Stimulated activated CD4-positive, alpha-beta T cell treated with anti-CD3 and anti-CD28 coated beads, Interleukin-15, amount 100 ng/mL, for 48 hours (primary cell): ENCODE data around the gene IL1RL2.

ENCODE experiments used
- DNase-seq, 2 donors: peaks; one replicate each; pipeline ENCODE4 v3.0.0-alpha.2; 2020; ENCODE audit warnings: low read depth in 2 of 2

Gene IL1RL2

GRCh38 chr2:102266204-102266603 lies 79.4 kb downstream of the IL1RL2 start:
- DNase-seq = no peak

GRCh38 chr2:102267774-102268173 lies 81.0 kb downstream of the IL1RL2 start:
- DNase-seq = no peak

- DNase-seq = no peak
Observed at GRCh38 chr2:102268510-102269199, 81.8 kb downstream of the IL1RL2 start.

- no peak for DNase-seq
Observed at GRCh38 chr2:102269200-102269524, 82.3 kb downstream of the IL1RL2 start.

GRCh38 chr2:102271844-102272243 lies 85.0 kb downstream of the IL1RL2 start:
- DNase-seq = no peak

- no peak for DNase-seq
Observed at GRCh38 chr2:102273619-102274211, 86.9 kb downstream of the IL1RL2 start.

- no peak for DNase-seq
Observed at GRCh38 chr2:102276549-102277201, 89.9 kb downstream of the IL1RL2 start.

GRCh38 chr2:102277202-102277700 lies 90.4 kb downstream of the IL1RL2 start:
- DNase-seq = no peak

- DNase-seq = no peak
Observed at GRCh38 chr2:102278720-102279390, 92.0 kb downstream of the IL1RL2 start.

- DNase-seq = no peak
Observed at GRCh38 chr2:102279391-102279735, 92.5 kb downstream of the IL1RL2 start.

GRCh38 chr2:102282678-102283091 lies 95.9 kb downstream of the IL1RL2 start:
- DNase-seq = no peak

- no peak for DNase-seq
Observed at GRCh38 chr2:102283996-102284395, 97.2 kb downstream of the IL1RL2 start.

GRCh38 chr2:102284611-102285010 lies 97.8 kb downstream of the IL1RL2 start:
- DNase-seq = no peak

- no peak for DNase-seq
Observed at GRCh38 chr2:102285368-102285767, 98.5 kb downstream of the IL1RL2 start.

GRCh38 chr2:102286041-102286440 lies 99.2 kb downstream of the IL1RL2 start:
- no peak for DNase-seq

GRCh38 chr2:102289129-102289528 lies 102.3 kb downstream of the IL1RL2 start:
- DNase-seq = no peak
